Fibroblast of pulmonary artery (primary cell): ENCODE results near the gene KRTAP5-3.

Experiments used
- DNase-seq: peaks from one replicate; pipeline ENCODE4 v3.0.0-alpha.2; 2010; ENCODE audit warnings: low read depth
- H3K4me3 ChIP-seq: replicated peaks from 2 replicates; pipeline ENCODE4 v1.5.1; 2011; ENCODE audit warnings: low read depth, mild to moderate bottlenecking, control low read depth, low read length, moderate library complexity
- TF ChIP-seq, protein P1 (sequence below): IDR thresholded peaks from 2 replicates; pipeline ENCODE4 v1.5.1; 2011; ENCODE audit warnings: mild to moderate bottlenecking, control low read depth, low read length, inconsistent platforms; ENCODE audit errors: missing control alignments

Gene KRTAP5-3

DNA sequence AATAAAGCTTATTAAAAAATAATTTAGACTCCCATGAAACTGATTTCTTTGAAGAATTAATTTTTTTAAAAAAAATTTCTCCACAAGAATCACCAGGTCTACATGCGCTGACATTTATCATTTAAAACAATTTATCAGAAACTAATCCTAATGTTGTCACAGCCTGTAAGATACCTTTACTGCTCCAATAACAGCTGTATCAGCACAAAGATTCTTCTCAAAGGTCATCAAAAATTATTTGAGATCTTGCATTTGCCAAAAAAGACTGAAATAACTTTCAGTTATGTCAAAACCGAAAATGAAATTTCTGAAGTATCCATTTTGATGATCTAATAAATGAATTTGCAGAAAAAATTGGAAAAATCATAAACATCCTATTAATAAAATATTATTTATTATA lies 29.4 kb upstream of the KRTAP5-3 start:
- TF ChIP-seq, protein P1, sequence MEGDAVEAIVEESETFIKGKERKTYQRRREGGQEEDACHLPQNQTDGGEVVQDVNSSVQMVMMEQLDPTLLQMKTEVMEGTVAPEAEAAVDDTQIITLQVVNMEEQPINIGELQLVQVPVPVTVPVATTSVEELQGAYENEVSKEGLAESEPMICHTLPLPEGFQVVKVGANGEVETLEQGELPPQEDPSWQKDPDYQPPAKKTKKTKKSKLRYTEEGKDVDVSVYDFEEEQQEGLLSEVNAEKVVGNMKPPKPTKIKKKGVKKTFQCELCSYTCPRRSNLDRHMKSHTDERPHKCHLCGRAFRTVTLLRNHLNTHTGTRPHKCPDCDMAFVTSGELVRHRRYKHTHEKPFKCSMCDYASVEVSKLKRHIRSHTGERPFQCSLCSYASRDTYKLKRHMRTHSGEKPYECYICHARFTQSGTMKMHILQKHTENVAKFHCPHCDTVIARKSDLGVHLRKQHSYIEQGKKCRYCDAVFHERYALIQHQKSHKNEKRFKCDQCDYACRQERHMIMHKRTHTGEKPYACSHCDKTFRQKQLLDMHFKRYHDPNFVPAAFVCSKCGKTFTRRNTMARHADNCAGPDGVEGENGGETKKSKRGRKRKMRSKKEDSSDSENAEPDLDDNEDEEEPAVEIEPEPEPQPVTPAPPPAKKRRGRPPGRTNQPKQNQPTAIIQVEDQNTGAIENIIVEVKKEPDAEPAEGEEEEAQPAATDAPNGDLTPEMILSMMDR = no peak
- no peak for DNase-seq
- no peak overlapping the region for H3K4me3 ChIP-seq

DNA sequence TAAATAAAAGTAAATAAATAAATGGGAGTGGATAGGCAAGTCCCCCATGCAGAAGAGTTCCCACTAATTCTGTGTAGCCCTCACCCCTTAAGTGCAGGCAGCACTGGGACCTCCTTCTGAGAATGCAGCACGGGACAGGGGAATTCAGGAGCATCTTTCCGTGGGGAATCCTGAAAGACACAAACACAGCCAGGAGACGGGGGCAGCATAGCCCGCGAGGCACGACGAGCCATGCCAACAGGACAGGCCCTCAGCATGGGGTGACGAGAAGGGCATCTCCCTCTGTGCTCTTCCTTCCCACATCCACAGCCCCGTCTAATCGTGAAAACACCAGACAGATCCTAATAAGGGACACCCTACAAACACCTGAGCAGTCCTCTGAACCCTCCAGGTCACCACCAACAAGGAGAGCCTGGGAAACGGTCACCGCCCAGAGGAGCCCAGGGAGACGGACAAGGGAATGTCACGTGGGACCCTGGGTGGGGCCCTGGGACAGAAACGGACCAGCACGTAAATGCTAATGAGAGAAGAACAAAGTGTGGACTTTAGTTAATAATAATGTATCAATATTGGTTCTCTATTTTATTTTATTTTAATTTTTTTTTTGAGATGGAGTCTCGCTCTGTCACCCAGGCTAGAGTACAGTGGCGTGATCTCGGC lies 28.2 kb upstream of the KRTAP5-3 start:
- no peak overlapping the region for H3K4me3 ChIP-seq
- no peak for DNase-seq
- TF ChIP-seq, protein P1 = no peak

DNA sequence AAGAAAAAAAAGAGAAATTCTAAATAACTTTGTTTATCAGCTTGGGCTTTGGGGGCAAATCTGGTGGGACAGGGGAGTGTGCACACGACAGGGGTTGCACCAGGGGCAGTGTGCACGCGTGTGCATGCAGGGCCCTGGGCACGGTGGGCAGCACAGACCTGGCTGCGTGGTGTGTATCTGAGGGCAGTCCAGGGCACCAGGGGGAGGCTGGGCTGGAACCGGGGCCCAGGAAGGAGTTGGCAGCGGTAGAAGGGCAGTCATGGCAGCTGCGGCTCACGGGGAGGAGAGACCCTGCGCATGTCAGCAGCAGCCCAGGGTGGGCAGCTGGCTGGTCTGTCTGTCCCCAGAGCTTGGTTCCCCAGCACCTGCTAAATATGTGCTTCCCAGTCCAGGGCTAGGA lies 25.6 kb upstream of the KRTAP5-3 start:
- no peak overlapping the region for H3K4me3 ChIP-seq
- no peak for DNase-seq

DNA sequence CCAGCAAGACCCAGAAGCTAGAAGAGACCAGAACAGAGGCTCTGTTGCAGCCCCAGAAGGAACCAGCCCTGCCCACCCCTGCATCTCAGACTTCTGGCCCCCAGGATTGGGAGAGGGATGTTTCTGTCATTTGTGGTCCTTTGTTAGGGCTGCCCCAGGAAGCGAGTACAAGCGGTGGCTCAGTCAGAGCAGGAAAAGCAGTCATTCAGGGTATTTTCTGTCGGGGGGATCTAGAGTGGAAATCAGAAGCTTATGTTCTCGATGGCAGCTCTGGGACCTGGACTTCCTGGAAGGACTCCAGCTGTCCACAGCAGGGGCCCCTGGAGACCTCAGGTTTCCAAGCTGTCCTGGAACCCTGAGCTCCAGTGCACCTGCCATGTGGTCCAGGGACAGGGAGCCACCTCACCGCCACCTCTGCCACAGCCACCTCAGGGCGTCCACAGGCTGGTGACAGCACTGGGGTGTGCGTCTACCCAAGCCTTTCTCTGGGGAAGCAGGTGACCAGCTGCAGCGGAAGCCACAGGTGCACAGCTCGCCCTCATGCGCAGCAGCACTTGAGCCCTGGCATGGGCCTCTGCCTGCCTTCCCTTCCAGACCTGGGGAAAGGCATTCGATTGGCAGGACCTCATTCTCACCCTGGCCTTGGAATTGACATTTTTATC lies 23.9 kb upstream of the KRTAP5-3 start:
- TF ChIP-seq, protein P1 = no peak
- DNase-seq = no peak
- H3K4me3 ChIP-seq = no peak overlapping the region

More for the DNA sequence above, 25.6 kb upstream of the KRTAP5-3 start:
- TF ChIP-seq, protein P1 = no peak

DNA sequence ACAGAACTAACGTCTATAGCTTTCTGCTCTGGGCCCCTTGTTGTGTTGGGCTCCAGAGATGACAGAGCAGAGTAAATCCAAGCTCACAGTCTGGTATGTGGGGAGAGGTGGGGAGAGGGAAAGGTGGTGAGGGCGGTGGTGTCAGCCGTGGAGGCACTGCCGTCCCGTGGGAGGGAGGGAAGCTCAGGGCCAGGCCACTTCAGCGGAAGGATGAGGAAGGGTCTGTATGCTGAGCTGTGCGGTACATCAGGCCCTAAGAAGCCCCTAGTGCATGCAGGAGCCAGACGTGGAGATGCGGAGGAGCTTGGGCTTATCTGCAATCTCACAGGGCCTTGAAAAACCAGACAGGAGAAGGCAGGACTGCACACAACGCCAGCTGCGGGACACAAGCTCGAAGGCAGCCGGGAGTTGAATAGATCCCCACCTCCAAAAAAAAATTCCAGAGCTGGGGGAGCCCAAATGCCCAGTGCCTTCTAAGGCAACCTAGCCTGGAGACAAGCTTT lies 22.9 kb upstream of the KRTAP5-3 start:
- DNase-seq = no peak
- TF ChIP-seq, protein P1 = no peak

DNA sequence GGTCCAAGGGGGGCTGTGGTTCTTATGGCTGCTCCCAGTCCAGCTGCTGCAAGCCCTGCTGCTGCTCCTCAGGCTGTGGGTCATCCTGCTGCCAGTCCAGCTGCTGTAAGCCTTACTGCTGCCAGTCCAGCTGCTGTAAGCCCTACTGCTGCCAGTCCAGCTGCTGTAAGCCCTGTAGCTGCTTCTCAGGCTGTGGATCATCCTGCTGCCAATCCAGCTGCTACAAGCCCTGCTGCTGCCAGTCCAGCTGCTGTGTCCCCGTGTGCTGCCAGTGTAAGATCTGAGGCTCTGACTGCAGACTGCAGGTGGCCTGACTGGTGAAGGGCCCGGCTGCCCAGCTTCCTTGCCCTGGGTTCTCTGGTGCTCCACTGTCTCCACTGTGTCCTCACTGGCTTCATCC lies 22.0 kb upstream of the KRTAP5-3 start:
- no peak overlapping the region for H3K4me3 ChIP-seq
- no peak for DNase-seq
- TF ChIP-seq, protein P1 = no peak

More for the DNA sequence above, 22.9 kb upstream of the KRTAP5-3 start:
- H3K4me3 ChIP-seq = no peak overlapping the region
